Stimulated activated CD4-positive, alpha-beta T cell treated with anti-CD3 and anti-CD28 coated beads, TNF-alpha, amount 100 ng/mL, for 24 hours (primary cell): ENCODE measurements around the gene ARHGAP21.

ENCODE experiments used
- DNase-seq, 3 experiments: peaks; one replicate each; pipeline ENCODE4 v3.0.0-alpha.2; 2020; ENCODE audit warnings: low read depth in 3 of 3

The ARHGAP21 gene

GRCh38 chr10:24722676-24723385 lies 856 bp downstream of the ARHGAP21 start:
- peak in 1 of 3 experiments; percentile 50 for DNase-seq

GRCh38 chr10:24722131-24722675 lies 1.5 kb downstream of the ARHGAP21 start:
- no peak for DNase-seq

GRCh38 chr10:24721229-24722106 lies 2.2 kb downstream of the ARHGAP21 start:
- no peak for DNase-seq

GRCh38 chr10:24720096-24720495 lies 3.6 kb downstream of the ARHGAP21 start:
- DNase-seq: no peak

- DNase-seq: no peak
Measured at GRCh38 chr10:24718031-24718855, 5.4 kb downstream of the ARHGAP21 start.

- DNase-seq: no peak
Measured at GRCh38 chr10:24716295-24716694, 7.4 kb downstream of the ARHGAP21 start.

- no peak for DNase-seq
Measured at GRCh38 chr10:24715246-24715769, 8.4 kb downstream of the ARHGAP21 start.

GRCh38 chr10:24713086-24713485 lies 10.6 kb downstream of the ARHGAP21 start:
- no peak for DNase-seq

GRCh38 chr10:24711465-24711864 lies 12.2 kb downstream of the ARHGAP21 start:
- DNase-seq: no peak

- no peak for DNase-seq
Measured at GRCh38 chr10:24708081-24708480, 15.6 kb downstream of the ARHGAP21 start.

- peak in 1 of 3 experiments; percentile 26 for DNase-seq
Measured at GRCh38 chr10:24707445-24707844, 16.2 kb downstream of the ARHGAP21 start.

- DNase-seq: peak in 1 of 3 experiments; percentile 17
Measured at GRCh38 chr10:24706479-24707118, 17.1 kb downstream of the ARHGAP21 start.

- DNase-seq: no peak
Measured at GRCh38 chr10:24703700-24704099, 20.0 kb downstream of the ARHGAP21 start.

GRCh38 chr10:24701447-24701846 lies 22.2 kb downstream of the ARHGAP21 start:
- no peak for DNase-seq

GRCh38 chr10:24700948-24701347 lies 22.7 kb downstream of the ARHGAP21 start:
- DNase-seq: no peak

GRCh38 chr10:24698270-24698669 lies 25.4 kb downstream of the ARHGAP21 start:
- DNase-seq: no peak

GRCh38 chr10:24697080-24697479 lies 26.6 kb downstream of the ARHGAP21 start:
- DNase-seq: no peak

GRCh38 chr10:24695452-24695851 lies 28.2 kb downstream of the ARHGAP21 start:
- DNase-seq: no peak

- DNase-seq: no peak
Measured at GRCh38 chr10:24694086-24694485, 29.6 kb downstream of the ARHGAP21 start.

- no peak for DNase-seq
Measured at GRCh38 chr10:24690961-24691512, 32.6 kb downstream of the ARHGAP21 start.
